COLO668 (cell line): ENCODE measurements around the gene KDM2B.
A peak's percentile ranks its signal among the peaks of the same experiment; 100 is the strongest.
"Not testable (repeated sequence)": the region's sequence is repeated elsewhere in the genome, so short reads cannot be mapped to it uniquely, and the experiment has no call there.

Experiments used
- DNase-seq: peaks from one replicate; lab custom pipeline; 2025; ENCODE audit not compliant: unreplicated experiment; lab: John Stamatoyannopoulos, UW

KDM2B gene

DNA sequence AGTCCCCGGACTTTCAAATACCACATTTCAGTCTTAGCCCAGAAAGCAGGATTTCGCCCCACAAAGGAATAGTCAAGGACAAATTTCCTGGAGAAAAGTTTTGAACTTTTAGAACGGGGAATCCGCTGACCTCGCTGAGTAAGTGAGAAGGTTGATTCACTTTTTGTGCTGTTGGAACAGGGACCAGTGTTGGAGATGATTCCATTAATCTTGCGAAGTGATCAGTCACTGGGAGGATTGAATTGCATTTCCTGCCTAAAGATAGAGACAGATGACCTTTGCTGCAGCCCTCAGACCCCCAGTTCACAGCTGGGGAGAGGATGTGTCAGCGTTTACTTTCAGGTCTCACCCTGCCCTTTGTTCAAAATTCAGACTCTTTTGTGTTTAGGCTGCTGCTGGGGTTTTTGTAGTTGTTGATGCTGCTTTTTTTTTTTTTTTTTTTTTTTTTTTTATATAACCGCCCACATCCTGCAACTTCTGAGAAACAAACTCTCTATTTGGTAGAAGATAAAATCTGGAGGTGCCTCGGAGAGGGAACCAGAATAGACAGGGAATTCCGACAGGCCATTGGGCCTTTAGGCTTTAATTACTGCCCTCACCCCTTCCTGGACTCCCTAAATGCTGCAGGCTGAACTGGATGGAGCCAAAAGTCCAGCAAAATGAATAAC lies 9.8 kb upstream of the KDM2B start:
- DNase-seq = no peak

DNA sequence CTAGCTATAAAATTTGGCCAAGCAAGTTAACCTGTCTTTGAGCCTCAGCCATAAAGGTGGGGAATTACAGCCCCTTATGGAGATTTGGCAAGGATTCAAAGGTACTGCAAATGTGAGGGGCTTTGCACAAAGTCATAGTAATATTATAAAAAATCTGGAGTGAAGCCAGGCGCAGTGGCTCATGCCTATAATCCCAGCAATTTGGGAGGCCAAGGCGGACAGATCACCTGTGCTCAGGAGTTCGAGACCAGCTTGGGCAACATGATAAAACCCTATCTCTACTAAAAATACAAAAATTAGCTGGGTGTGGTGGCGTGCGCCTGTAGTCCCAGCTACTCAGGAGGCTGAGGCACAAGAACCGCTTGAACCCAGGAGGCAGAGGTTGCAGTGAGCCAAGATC lies 4.1 kb upstream of the KDM2B start:
- DNase-seq = not testable (repeated sequence)

DNA sequence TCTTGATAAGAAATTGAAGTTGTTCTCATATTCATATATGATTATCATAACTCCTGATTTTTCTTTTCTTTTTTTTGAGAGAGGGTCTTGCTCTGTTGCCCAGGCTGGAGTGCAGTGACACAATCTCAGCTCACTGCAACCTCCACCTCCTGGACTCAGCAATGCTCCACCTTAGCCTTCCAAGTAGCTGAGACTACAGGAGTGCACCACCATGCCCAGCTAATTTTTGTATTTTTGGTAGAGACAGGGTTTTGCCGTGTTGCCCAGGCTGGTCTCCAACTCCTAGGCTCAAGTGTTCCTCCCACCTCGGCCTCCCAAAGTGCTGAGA lies 2.5 kb upstream of the KDM2B start:
- not testable (repeated sequence) for DNase-seq

DNA sequence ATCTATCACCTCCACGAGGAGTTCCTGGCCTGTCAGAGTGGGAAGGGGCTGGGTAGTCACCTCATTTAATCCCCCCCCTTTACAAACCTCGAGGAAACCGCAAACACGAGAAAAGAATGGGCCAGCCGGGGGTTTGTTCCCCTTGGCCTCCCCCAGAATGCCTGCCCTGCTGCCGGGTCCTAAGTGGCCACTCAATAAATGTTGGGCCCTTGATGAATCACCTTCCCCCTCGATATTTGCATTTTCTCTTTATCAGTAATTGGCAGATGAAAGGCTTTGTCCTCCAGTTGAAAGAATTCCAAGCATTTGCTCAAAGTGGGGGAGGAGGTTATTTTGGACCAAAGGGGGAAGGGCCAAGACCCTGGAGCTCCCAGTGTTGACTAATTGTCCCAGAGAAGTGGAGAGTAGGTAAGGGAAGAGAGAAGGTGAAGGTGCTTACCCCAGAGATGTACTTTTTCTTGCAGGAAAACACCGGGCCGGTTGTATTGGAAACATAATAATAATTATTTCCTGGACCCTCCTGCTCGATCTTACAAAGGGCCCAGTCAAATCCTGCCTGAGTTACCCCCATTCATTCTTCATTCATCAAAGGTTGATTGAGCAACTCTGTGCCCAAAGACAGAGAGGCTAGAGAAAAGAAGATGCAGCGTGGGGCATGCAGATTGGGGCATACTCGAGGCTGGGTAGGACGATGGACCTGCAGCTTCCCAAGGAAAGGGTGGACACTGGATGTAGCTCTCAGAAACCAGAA lies 1.9 kb upstream of the KDM2B start:
- DNase-seq = no peak

DNA sequence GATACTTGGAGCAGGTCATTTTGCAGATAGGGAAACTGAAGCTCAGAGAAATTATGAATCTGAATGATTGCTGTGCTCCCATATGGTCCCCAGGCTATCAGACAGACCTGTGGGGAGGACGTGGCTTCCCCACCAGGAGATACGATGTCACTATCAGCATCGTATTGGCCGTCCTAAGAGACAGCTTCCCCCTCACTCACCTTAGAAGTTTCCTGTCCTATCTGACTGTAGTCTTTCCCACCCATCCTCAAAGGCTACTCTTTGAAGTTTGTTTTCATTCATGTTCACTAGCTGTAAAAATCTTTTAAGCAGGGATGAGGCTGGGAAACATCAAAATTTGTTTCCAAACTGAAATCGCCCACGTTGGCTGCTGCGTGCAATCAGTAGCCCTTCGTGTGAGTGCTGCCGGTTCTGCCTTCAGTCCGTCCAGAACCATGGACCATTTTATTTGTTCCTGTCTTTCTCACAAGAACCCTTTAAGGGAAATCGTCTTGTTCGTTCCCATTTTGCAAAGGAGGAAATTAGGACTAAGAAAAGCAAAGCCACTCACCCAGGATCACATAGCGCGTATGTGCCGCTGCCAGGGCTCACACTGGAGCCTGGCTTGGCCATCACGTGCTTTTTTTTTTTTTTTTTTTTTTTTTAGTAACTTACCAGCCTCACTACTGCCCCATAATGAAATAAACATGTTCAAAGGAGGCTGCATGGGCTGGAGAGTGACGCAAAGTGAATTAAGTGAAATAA lies 1.0 kb upstream of the KDM2B start:
- no peak for DNase-seq

DNA sequence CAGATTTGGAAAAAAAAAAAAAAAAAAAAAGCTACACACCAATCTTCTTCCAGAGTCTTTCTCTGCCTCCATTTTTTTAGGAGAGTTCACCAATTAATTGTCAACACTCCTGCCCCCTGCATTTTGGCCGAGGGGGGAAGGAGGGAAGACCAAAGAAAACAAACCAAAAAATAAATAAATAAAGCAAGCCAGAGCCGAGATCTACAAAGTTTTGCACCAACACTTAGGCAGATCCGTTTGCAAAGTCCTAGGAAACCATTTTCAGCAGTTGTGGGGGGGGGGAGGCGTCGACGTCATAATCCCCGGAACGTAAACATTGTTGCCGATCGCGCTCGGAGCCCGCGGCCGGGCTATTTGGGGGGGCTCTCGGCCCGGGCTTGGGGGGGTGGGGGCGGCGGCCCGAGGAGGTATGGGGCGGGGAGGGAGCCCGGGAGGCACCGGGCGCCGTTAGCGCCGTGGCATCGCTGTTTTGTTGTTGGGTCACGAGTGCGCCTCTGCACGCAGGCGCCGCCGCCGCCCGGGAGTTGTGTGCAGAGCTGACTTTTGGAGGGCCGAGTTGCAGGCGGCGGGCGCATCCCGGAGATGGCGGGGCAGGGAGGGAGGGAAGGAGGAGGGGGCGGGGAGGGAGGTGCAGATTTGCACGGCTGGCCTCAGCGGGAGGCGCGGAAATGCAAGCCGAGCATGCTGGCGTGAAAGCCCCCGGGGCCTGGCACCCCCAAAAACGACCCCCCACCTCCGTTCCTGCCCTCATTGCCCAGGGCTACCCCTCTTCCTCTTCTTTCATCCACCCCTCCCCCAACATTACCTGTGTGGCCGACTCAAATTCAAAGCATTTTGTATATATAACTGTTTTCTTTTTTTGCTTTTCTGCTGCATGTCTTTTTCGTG lies 598 bp downstream of the KDM2B start:
- DNase-seq = peak; percentile 84

DNA sequence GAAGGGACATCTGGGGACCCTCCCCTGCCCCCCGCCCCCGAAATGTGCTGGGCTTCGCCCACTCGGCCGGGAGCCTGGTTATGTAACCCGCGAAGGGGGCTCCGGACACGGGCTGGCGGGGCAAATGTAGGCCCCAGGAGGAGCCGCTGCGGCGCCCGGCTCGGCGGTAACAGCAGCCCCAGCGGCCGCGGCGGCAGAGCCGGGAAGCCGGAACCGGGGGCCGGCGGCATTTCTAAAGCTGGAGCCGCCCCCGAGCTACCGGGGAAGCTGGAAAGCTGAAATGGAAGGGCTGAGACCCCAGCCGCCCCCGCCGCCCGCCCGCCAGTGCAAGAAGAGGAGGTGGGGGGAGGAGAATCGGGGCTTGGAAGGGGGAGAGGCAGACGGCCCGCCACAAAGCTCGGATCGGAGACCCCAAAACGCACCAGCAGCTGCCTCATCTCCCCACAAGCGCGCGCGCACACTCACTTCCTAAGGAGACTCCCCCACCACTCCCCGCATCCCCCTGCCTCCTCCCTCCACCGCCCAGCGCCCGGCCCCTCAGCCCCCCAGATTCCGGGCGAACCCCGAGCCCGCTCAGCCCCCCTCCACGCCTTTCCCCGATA lies 1.5 kb downstream of the KDM2B start:
- peak; percentile 56 for DNase-seq

DNA sequence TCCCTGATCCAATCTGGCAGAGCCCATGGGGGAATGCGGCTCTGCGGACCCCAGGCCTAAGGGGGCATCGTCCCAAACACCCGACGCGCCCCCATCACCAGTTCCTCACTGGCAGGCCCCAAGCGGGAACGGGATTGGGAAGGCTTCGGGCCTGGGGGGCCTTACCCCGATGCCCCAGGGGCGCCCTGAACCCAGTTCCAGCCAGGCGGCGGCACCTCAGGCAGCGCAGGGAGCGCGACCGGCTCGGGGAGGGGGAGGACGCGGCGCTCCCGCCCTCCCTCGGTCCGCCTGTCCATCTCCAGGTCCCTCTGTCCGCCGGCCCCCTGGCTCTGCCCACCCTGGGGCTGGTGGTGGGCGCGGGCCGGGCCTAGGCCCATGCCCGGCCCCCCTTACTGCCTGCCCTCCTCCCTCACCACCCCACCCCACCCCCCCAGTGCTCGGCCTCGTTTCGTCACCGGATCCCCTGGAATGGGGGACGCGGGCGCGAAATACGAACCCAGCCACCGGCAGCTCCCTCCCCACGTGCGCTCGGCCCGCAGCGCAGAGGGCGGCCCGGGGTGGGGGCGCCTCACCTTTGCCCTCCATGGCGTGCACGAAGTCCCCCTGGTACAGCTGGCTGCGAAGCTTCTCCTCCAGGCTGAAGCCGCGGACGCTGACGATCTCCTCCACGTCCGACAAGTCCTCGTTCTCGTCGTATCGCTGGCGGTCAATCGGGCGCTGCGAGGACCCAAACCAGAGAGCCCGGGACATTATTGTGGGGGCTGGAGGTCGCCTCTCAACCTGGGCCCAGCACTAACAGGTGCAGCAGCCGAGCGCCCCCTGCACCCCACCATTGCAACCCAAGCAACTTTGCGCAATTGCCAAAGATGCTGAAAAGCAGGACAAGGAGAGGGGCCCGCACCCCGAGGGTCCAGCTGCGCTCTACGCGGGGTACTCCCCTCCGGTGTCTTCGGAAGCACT lies 2.3 kb downstream of the KDM2B start:
- DNase-seq = no peak

DNA sequence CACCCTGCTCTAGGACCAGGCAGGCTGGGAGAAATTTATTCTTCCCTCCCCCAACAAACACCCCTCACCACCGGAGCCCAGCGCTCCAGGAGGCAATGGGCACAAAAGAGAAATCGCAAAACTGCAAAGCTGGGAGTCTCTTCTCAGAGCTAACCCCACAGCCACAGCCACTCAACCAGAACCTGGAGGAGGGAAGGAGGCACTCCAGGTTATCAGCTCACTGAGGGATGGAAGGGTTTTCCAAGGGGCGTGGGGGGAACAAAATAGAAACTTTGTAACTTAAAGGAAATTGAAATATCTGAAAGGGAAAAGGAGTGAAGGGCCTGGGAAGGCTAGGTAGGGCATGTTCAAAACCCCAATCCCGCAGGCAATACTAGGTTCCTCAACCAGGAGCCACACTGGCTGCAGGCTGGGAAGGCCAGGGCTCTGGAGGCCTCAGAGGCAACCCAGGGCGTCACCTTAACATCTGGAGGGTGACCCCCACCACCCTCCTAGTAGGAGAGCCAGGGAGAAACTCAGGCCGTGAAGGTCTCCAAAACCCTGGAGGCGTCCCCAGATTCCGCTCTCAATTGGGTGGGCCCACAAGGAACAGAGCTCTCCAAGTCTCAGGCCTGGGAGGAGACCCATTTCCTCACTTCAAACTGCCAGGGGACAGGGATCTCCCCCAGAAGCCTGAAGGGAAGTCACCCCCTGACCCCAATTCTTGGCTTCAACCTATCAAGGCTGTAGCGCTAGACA lies 3.2 kb downstream of the KDM2B start:
- DNase-seq = no peak

DNA sequence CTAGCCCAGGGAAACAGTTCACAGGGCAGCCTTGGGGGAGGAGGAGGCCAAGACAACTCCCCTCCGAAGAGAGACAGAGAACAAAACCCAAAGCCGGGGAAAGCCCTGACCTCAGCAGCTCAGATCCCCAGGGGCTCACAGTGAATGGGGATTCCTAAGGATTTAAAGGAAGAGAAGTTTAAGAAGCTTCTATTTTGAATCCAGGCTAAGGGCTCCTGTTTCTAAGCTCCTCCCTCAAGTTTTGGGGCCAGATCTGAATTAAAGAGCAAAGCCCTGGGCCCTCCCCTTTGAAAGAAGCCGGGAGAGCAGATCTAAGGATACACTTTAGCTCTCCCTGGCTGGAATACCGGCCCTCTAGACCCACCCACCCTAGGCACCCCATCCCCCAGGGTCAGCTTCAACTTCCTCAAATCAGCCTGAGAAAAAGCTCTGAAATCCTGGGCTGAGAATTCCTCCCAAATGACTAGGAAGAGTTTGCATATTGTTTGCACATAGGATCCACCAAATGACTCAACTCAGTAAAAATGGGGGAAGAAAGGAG lies 3.9 kb downstream of the KDM2B start:
- DNase-seq = no peak

DNA sequence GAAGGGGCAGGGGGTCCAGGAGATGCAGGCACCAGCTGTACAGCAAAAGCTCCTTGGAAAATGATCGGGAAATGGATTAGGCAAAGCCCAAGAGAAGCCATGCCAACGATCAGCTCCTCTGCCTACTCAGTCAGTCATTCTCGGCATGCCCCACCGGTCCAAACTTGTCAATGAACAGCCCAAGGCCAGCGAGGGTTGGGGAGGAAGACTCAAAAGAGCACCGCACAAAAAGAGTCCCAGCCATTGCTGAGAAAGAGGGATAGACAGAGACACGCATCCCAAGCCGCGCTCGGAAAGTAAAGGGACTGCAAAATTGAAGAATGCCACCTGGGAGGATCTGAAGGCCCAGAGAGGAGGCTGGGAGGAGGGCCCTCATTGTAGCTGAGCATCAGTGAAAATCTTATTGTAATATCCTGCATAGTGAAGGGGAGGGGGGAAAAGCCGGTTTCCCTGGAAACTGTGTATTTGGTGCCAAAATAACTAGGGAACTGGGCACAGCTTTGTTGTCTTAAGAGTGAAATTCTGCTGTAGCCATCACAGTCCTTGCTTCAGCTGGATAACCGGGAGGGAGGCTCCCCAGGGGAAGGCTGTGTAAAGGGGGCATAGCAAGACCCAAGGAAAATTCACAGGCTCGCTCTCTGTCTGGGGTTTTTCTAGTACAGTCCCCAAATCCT lies 4.7 kb downstream of the KDM2B start:
- no peak for DNase-seq

DNA sequence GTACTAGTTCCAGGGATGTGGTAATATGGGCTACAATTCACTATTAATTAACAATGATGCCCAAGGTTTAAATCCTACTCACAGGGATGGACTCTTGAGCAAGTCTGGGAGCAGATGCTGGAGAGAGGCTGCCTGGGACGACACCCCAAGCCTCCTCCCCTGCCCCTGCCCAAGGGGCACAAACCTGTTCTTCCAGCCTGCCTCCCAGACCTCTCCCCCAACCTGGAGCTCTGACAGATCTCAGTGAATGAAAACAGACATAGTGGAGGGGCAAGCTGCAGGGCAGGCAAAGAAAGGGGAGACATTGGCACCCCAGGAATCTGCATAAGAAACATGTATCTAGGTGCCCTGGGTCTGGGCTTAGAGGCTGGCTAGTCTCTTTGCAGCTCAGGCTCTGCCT lies 5.8 kb downstream of the KDM2B start:
- DNase-seq = no peak

DNA sequence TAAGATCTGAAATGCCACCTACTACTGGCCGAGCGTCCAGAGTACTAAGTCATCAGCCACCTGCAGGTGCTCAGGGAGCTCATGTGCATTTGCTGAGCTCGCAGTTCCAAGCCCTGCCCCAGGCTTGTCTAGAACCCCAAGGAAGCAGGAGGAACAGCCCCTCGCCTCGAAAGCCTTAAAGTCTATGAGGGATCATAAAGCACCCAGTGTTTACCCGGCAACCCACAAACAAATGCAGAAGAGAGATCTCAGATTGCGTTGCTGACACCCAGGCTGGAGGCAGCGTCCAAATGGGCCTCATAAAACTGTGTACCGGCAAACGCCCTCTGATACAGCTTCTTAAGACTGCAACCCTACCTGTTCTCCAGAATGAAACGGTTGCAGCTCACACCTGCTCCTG lies 6.8 kb downstream of the KDM2B start:
- DNase-seq = no peak

DNA sequence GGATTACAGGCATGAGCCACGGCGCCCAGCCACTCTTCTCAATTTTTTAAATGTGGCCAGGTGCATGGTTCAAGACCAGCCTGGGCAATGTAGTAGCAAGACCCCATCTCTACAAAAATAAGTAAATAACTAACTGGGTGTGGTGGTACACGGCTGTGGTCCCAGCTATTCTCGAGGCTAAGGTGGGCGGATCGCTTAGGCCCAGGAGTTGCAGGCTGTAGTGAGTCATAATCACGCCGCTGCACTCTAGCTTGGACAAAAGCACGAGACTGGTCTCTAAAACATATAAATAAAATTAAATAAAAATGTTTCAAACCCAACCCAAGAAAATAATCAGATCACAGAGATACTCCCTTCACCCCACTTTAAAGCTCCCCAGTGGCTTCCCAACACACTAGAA lies 8.9 kb downstream of the KDM2B start:
- no peak for DNase-seq

DNA sequence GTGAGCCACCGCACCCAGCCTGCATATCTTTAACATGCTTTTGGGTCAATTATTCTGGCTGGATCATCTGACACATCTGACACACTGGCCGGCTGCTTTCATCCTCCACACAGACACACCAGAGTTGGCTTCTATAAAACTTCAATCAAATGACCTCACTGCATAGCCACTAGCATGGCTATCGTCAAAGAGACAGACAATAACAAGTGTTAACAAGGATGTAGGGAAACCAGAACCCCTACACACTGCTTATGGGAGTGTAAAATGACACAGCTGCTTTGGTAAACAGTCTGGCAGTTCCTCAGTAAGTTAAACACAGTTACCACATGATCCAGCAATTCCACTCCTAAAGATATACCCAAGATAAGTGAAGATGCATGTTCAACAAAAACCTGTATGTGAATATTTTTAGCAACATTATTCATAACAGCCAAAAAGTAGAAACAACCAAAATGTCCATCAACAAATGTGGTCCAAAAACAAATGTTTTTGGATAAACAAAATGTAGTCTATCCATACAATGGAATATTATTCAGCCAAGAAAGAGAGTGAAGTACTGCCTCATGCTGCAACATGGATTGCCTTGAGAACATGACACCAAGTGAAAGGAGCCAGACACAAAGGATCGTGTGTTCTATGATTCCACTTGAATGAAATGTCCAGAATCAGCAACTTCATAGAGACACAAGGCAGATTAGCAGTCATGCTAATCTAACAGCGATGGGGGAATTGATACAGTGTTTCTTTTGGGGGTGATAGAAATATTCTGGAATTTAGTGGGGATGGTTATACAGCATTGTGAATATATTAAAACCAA lies 10.1 kb downstream of the KDM2B start:
- DNase-seq = no peak

DNA sequence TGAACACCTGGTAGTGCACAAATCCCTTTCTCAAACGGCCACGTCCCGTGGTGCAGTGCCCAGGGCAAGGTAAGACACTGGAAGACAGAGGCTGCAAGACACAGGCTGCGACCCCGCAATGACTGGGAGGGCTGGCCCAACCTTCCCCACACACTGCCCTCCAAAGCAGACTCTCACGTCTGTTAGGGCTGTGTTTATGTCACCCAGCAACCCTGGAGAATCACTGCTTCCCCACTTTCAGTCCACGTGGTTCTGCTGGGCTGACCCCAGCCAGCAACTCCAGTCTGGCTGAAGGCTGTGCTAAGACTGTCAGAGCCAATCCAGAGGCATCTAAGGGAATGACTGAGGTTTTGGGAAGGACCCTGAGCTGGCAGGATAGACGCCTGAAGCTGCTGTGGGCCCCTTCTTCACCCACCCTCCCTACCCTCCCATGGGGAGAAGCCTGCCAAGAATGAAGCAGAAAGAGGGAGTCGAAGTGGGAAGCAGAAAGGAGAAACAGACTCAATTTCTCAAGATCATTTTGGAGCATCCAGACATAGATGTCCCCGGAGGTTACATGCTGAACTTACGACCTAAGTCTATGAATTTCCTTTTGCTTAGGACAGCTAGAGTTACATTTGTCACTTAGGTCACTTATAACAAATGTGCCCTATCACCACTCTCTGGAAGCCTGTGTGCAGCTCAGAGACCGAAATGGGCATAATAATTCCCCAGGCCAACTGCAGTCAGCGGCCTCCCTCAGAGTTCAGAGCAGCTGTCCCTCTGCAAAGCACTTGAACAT lies 11.7 kb downstream of the KDM2B start:
- DNase-seq = no peak

DNA sequence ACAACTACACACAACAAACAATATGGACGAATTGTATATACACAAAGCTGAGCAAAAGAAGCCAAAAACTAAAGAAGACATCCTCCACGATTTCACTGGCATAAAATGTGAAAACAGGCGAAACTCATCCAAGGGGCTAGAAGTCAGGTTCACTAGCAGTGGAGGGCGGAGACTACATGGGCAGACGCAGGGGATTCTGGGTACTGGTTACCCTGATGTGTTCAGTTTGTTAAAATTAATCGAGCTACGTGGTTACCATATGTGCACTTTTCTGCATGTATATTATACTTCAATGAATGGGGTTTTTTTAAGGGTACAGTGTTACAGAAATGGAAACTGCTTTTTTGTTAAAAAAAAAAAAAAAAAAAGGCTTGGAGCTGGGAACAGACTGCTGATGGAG lies 12.3 kb downstream of the KDM2B start:
- no peak for DNase-seq
